IgD-negative memory B cell (primary cell): ENCODE measurements around the gene OR52E2. TPM values are rescaled to one million over a fixed set of nuclear protein-coding genes. Genes with fewer than 3 reads are reported as not detected.
"Not testable (repeated sequence)": the region's sequence is repeated elsewhere in the genome, so short reads cannot be mapped to it uniquely, and the experiment has no call there.

Source experiments
- H3K27ac Mint-ChIP-seq, 3 donors: one replicate each; pipeline ENCODE4 v1.8.0; 2020 to 2022; ENCODE audit warnings: mild to moderate bottlenecking in 3 of 3, mixed read lengths in 3 of 3, moderate library complexity in 1 of 3
- H3K27me3 Mint-ChIP-seq: one replicate; pipeline ENCODE4 v1.8.0; 2021; ENCODE audit warnings: mixed read lengths
- H3K36me3 Mint-ChIP-seq: one replicate; pipeline ENCODE4 v1.8.0; 2020; ENCODE audit warnings: mild to moderate bottlenecking, mixed read lengths
- H3K4me1 Mint-ChIP-seq, 3 donors: one replicate each; pipeline ENCODE4 v1.8.0; 2020 to 2022; ENCODE audit warnings: mixed read lengths in 3 of 3, mild to moderate bottlenecking in 1 of 3
- H3K4me3 Mint-ChIP-seq, 4 donors: one replicate each; pipeline ENCODE4 v1.8.0; 2020 to 2022; ENCODE audit warnings: mild to moderate bottlenecking in 4 of 4, mixed read lengths in 4 of 4, moderate library complexity in 3 of 4
- H3K9me3 Mint-ChIP-seq, 3 donors: one replicate each; pipeline ENCODE4 v1.8.0; 2020 to 2021; ENCODE audit warnings: mixed read lengths in 3 of 3, mild to moderate bottlenecking in 1 of 3
- polyA plus RNA-seq: library from polyadenylated mRNA; unstranded; fragments of 300-500 nt; fragmentation: Illumina TruSeq; gene quantifications from one replicate; pipeline ENCODE4 v1.2.3, GENCODE V29; 2021

Gene OR52E2
- polyA plus RNA-seq: not detected

DNA sequence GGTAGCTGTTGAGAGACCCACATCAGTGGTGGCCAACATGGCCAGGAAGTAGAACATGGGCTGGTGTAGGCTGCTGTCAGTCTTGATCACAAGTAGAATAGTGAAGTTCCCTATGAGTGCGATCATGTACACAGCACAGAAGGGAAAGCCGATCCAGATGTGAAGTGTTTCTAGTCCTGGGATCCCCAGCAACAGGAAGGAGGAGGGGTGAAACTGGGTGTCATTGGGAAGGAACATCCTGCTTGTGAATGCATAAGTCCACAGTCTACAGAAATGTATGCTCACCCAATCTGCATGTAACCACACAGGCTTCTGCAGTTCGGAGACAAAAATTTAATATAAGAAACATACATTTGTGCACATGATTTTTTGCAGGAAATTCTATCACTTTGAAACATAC, at the start of gene OR52E2:
Gene OR52E2 (minus strand): TSS at position 237 of the 400 bp plus-strand sequence. CDS start 0 bp downstream, at position 237.
- no peaks in the 10 kb centered on the region for H3K36me3 Mint-ChIP-seq
- no peak within 1 kb of the TSS for H3K27ac Mint-ChIP-seq
- H3K4me3 Mint-ChIP-seq: no peak within 1 kb of the TSS
- H3K9me3 Mint-ChIP-seq: peaks cover 0 to 2% (median 0%) of the 10 kb centered on the region in 3 donors
- H3K4me1 Mint-ChIP-seq: no peaks in the 10 kb centered on the region
- no peaks in the 10 kb centered on the region for H3K27me3 Mint-ChIP-seq

DNA sequence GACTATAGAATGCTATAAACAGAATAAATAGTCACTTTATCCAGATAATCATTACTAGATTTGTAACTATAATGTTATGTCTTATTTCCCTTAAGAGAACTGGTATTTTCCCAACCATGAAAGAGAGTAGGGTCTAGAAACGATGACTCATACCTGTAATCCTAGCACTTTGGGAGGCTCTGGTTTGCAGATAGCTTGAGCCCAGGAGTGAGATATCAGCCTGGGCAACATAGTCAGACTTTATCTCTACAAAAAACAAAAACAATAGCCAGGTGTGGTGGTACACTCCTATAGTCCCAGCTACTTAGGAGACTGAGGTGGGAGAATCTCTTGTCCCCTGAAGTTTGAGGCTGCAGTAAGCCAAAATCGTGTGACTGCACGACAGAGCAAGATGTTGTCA, 47.9 kb upstream of the OR52E2 start:
- Mint-ChIP-seq H3K9me3 (peaks cover 0 to 1% (median 0%) of the 10 kb centered on the region in 3 donors), H3K4me3 (no peak overlapping the region), H3K27me3 (no peaks in the 10 kb centered on the region), H3K27ac (no peak overlapping the region), H3K4me1 (no peaks in the 10 kb centered on the region), H3K36me3 (no peaks in the 10 kb centered on the region)

DNA sequence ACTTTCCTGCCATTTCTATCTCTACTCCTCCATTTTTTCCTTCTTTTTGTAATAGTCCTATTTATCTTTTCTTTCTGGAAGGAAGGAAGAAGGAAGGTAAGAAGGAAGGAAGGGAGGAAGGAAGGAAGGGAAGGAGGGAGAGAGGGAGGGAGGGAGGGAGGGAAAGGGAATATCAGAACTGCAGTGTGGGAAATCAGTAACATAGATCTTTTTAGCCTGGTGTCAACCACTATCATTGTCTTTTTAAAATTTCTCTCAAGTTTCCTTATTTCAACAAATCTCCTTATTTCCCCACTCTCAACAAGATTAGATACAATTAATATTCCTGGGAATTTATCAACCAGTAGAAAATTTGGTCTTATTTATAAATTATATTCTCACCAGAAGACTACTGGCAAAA, 43.6 kb upstream of the OR52E2 start:
- no peaks in the 10 kb centered on the region for H3K36me3 Mint-ChIP-seq
- no peaks in the 10 kb centered on the region for H3K27me3 Mint-ChIP-seq
- H3K9me3 Mint-ChIP-seq: peaks cover 0 to 1% (median 0%) of the 10 kb centered on the region in 3 donors
- no peak overlapping the region for H3K27ac Mint-ChIP-seq
- no peak overlapping the region for H3K4me3 Mint-ChIP-seq
- no peaks in the 10 kb centered on the region for H3K4me1 Mint-ChIP-seq

DNA sequence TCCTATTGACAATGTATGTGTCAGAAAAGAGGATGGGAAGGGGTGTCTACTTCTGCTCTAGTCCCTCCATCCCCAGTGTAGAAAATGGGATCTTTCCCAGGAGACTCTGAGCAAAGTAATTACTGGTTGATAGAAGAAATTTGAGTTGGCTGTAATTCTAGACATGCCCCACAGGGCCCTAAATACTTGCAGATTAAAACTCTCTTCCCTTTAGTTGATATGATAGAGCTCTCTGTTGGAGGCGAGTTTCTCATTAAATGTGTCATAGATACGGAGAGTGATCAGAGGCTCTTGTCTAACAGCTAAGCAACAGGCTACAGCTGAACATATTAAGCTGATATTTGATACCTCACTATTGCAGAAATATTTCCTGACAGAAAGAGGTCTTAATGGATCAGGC, 42.8 kb upstream of the OR52E2 start:
- Mint-ChIP-seq H3K4me3 (no peak overlapping the region), H3K27ac (peak overlapping the region in 1 of 3 donors; percentile 35), H3K4me1 (no peaks in the 10 kb centered on the region), H3K36me3 (no peaks in the 10 kb centered on the region), H3K27me3 (no peaks in the 10 kb centered on the region), H3K9me3 (peaks cover 0 to 1% (median 0%) of the 10 kb centered on the region in 3 donors)

DNA sequence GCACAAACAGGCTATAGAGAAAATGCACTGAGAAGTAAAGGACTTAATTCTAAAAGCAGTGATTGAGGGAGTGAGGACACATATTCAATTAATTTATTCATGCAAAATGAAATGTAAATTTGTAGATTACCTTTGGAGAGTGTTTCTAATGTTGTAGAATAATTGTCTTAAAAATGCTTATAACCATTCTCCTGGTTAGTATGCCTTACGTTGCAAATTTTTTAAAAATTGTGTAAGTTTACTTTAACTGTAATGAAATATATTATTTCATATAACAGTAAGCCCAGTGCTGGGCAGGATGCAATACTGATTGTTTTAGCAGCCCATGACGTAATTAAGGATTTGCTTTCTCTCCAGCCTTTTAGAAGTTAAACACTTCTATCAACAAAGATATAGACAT, 36.6 kb upstream of the OR52E2 start:
- H3K9me3 Mint-ChIP-seq: peaks cover 0 to 2% (median 0%) of the 10 kb centered on the region in 3 donors
- H3K27ac Mint-ChIP-seq: no peak overlapping the region
- no peak overlapping the region for H3K4me3 Mint-ChIP-seq
- peaks cover 1% of the 10 kb centered on the region for H3K27me3 Mint-ChIP-seq
- H3K36me3 Mint-ChIP-seq: no peaks in the 10 kb centered on the region
- H3K4me1 Mint-ChIP-seq: no peaks in the 10 kb centered on the region

DNA sequence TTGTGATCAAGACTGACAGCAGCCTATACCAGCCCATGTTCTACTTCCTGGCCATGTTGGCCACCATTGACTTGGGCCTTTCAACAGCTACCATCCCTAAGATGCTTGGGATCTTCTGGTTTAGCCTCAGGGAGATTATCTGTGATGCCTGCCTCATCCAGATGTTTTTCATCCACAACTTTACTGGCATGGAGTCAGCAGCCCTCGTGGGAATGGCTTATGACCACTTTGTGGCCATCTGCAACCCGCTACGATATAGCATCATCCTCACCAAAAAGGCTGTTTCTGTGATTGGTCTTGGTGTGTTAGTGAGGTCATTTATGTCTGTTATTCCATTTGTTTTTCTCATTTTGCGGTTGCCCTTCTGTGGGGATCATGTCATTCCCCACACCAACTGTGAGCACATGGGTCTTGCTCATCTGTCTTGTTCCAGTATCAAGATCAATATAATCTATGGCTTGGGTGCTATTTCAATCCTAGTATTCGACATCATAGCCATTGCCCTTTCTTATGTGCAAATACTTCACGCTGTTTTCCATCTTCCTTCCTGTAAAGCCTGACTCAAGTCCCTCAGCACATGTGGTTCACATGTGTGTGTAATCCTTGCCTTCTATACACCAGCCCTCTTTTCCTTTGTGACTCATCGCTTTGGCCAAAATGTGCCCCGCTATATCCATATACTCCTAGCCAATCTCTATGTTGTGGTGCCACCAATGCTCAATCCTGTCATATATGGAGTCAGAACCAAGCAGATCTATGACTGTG, 33.6 kb upstream of the OR52E2 start:
- Mint-ChIP-seq H3K4me1 (no peaks in the 10 kb centered on the region), H3K27ac (no peak overlapping the region), H3K27me3 (peaks cover 1% of the 10 kb centered on the region), H3K36me3 (no peaks in the 10 kb centered on the region), H3K4me3 (no peak overlapping the region), H3K9me3 (peaks cover 0 to 5% (median 3%) of the 10 kb centered on the region in 3 donors)

DNA sequence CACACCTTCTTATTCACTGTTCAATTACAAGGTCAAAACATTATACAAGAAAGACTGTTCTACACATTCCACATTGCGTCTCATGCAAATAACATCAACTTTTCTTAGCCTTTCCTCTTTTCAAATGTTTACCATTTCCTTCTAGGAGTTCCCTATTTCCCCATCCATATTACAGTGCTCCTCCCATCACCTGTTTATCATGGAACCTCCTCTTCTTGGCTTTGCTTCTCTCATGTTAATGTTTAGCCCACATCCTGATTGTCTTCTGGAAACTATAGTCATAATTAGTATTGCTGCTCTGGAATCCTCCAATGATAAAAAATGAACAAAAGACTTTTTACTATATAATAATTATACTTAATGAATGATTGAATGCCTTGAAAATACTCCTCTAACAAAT, 31.2 kb upstream of the OR52E2 start:
- Mint-ChIP-seq H3K36me3 (no peaks in the 10 kb centered on the region), H3K4me3 (no peak overlapping the region), H3K27me3 (peaks cover 1% of the 10 kb centered on the region), H3K4me1 (no peaks in the 10 kb centered on the region), H3K27ac (no peak overlapping the region), H3K9me3 (peaks cover 0 to 5% (median 3%) of the 10 kb centered on the region in 3 donors)

DNA sequence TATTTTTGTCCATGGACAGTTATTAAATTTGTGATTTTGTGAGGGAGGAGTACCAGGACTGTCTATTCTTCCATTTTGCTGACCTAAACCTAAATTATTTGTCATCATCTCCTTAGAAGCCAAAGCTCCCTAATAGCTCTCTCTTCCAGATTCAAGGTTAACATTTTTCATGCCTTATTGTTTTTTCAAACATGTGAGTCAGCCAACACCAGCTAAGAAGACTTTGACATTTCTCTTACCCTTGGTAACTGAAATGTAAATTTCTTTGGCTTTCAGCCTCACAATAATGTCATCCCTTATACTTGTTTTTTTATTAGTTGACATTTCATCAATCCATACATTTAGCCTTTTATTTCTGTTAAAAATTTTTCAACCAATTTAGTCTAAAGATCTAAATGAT, 29.1 kb upstream of the OR52E2 start:
- Mint-ChIP-seq H3K9me3 (peaks cover 0 to 3% (median 3%) of the 10 kb centered on the region in 3 donors), H3K36me3 (no peaks in the 10 kb centered on the region), H3K4me3 (no peak overlapping the region), H3K27ac (no peak overlapping the region), H3K27me3 (no peaks in the 10 kb centered on the region), H3K4me1 (no peaks in the 10 kb centered on the region)

DNA sequence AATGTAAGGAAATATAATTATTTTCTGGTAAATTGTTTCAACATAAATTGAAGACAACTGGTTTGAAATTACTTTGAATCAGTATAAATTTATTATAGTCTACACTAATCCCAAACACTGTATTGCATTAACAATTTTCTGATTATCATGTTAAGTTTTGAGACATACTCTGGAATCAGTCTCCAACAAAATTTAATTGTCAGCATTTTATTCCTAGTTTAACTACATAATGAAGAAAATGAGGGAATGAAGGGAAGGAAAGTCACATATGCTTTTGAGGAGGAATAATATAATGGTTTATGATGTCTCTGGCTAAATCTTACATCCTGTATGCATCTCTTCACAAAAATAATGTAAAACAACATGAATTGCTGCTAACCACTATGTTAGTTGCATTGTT, 24.2 kb upstream of the OR52E2 start:
- H3K27me3 Mint-ChIP-seq: no peaks in the 10 kb centered on the region
- H3K27ac Mint-ChIP-seq: no peak overlapping the region
- no peaks in the 10 kb centered on the region for H3K4me1 Mint-ChIP-seq
- no peak overlapping the region for H3K4me3 Mint-ChIP-seq
- no peaks in the 10 kb centered on the region for H3K36me3 Mint-ChIP-seq
- peaks cover 0 to 1% (median 1%) of the 10 kb centered on the region in 3 donors for H3K9me3 Mint-ChIP-seq

DNA sequence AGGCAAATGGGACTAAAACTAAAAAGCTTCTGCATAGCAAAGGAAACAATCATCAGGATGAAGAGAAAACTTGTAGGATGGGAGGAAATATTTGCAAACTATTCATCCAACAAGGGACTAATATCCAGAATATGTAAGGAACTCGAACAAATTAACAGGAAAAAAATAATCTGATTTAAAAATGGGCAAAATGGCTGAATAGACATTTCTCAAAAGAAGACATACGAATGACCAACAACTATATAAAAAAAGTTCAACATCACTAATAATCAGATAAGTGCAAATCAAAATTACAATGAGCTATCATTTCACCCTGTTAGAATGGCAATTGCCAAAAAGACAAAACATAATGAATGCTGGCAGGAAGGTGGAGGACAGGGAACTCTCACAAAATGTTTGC, 22.0 kb upstream of the OR52E2 start:
- Mint-ChIP-seq H3K4me3 (no peak overlapping the region), H3K27ac (no peak overlapping the region), H3K4me1 (no peaks in the 10 kb centered on the region), H3K9me3 (peaks cover 0 to 1% (median 1%) of the 10 kb centered on the region in 3 donors), H3K27me3 (no peaks in the 10 kb centered on the region), H3K36me3 (no peaks in the 10 kb centered on the region)

DNA sequence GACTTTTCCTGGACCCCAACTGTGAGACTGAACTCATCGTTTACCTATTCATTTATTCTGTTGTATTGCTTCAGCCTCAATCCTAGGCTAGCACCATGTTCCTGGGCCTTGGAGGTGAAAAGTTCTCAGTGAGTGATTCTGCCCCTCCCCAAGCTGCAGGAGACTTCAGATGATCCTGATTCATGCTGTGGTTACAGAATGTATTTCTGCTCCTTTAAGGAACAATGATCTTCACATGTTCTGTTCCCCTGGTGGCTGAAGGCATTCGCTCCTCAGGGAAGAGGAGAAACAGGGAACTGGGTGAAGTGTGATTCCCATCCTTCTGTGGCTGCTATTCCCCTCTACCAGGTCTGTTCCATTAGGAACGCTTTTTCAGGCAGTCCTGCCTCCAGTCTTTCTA, 12.4 kb upstream of the OR52E2 start:
- Mint-ChIP-seq H3K27me3 (peaks cover 2% of the 10 kb centered on the region), H3K4me3 (no peak overlapping the region), H3K36me3 (no peaks in the 10 kb centered on the region), H3K27ac (no peak overlapping the region), H3K9me3 (no peaks in the 10 kb centered on the region), H3K4me1 (no peaks in the 10 kb centered on the region)

DNA sequence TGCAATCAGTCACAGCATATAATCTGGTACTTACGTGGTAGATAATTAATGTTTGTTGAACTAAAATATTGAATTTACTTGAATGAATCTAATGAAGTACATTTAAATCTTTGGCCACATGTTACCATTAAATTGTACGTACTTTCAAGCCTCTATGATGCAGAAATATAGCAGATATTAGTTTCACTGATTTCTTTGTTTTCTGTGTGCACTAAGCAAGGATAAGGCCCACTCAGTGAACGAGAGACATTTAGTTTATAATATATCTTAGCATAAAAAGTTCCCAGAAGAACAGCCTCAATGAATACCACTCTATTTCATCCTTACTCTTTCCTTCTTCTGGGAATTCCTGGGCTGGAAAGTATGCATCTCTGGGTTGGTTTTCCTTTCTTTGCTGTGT, 9.8 kb upstream of the OR52E2 start, which contains the start of gene OR52E1:
Gene OR52E1 (plus strand): TSS at position 301 of the 400 bp plus-strand sequence.
- Mint-ChIP-seq H3K9me3 (no peaks in the 10 kb centered on the region), H3K27me3 (no peaks in the 10 kb centered on the region), H3K4me1 (no peaks in the 10 kb centered on the region), H3K27ac (no peak within 1 kb of the TSS), H3K4me3 (no peak within 1 kb of the TSS), H3K36me3 (no peaks in the 10 kb centered on the region)

DNA sequence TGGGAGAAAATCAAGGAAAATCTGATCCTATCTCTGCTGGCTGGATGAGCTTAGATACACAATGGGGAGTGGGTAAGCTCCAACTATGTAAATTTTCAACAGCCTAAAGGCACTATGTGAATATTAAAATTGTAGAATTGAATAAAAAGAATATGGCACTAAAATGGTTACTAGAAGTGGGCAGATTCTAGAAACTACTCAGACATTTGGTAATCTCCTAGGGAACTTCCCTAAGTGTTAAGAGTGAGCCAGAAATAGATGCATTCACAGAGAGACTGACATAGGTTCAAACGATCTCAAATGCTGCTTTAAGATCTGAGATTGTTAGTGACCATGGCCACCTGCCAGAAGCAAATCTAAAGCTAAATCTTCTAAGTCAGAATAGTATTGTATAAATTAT, 5.6 kb upstream of the OR52E2 start:
- Mint-ChIP-seq H3K4me3 (no peak overlapping the region), H3K27ac (no peak overlapping the region), H3K36me3 (no peaks in the 10 kb centered on the region), H3K4me1 (no peaks in the 10 kb centered on the region), H3K27me3 (no peaks in the 10 kb centered on the region), H3K9me3 (no peaks in the 10 kb centered on the region)

DNA sequence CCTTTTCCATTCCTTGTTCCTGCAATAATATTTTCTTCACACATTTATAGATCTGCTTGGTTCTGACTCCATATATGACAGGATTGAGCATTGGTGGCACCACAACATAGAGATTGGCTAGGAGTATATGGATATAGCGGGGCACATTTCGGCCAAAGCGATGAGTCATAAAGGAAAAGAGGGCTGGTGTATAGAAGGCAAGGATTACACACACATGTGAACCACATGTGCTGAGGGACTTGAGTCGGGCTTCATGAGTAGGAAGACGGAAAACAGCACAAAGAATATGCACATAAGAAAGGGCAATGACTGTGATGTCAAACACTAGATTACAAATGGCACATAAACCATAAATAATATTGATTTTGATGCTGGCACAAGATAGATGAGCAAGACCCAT, 748 bp downstream of the OR52E2 start:
- not testable (repeated sequence) for H3K9me3 Mint-ChIP-seq, H3K27ac Mint-ChIP-seq, H3K4me1 Mint-ChIP-seq, H3K27me3 Mint-ChIP-seq, H3K36me3 Mint-ChIP-seq, H3K4me3 Mint-ChIP-seq

DNA sequence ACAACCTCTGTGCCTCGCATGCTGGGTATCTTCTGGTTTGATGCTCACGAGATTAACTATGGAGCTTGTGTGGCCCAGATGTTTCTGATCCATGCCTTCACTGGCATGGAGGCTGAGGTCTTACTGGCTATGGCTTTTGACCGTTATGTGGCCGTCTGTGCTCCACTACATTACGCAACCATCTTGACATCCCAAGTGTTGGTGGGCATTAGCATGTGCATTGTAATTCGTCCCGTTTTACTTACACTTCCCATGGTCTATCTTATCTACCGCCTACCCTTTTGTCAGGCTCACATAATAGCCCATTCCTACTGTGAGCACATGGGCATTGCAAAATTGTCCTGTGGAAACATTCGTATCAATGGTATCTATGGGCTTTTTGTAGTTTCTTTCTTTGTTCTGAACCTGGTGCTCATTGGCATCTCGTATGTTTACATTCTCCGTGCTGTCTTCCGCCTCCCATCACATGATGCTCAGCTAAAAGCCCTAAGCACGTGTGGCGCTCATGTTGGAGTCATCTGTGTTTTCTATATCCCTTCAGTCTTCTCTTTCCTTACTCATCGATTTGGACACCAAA, 12.6 kb downstream of the OR52E2 start:
- peaks cover 1% of the 10 kb centered on the region for H3K36me3 Mint-ChIP-seq
- no peak overlapping the region for H3K4me3 Mint-ChIP-seq
- no peaks in the 10 kb centered on the region for H3K27me3 Mint-ChIP-seq
- H3K27ac Mint-ChIP-seq: no peak overlapping the region
- no peaks in the 10 kb centered on the region for H3K4me1 Mint-ChIP-seq
- H3K9me3 Mint-ChIP-seq: peaks cover 0 to 1% (median 0%) of the 10 kb centered on the region in 3 donors

DNA sequence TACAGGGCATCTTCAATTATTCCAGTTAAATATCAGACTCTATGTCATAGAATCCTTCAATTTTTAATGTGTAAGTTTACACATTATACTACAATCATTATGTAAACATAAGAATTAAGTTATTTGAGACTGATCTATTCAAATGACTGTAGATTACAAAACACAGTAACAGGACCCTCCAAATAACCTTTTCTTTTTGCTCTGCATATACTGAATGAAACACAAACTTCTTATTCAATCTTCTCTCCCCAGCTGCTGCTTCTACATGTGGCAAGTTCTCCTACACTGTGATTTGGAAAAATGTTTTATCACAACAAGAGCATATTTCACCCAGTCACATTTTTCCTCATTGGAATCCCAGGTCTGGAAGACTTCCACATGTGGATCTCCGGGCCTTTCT, 13.2 kb downstream of the OR52E2 start, which contains the start of gene OR52J3:
Gene OR52J3 (plus strand): TSS at position 301 of the 400 bp plus-strand sequence. CDS start 0 bp downstream, at position 301.
- no peak within 1 kb of the TSS for H3K27ac Mint-ChIP-seq
- H3K4me3 Mint-ChIP-seq: no peak within 1 kb of the TSS

More for the DNA sequence above, 13.2 kb downstream of the OR52E2 start, which contains the start of gene OR52J3:
- peaks cover 1% of the 10 kb centered on the region for H3K36me3 Mint-ChIP-seq
- H3K4me1 Mint-ChIP-seq: no peaks in the 10 kb centered on the region
- H3K9me3 Mint-ChIP-seq: peaks cover 0 to 1% (median 0%) of the 10 kb centered on the region in 3 donors
- H3K27me3 Mint-ChIP-seq: no peaks in the 10 kb centered on the region
